Gastroesophageal sphincter (tissue), 4 donors: ENCODE measurements around the gene SSH2. TPM values are rescaled to one million over a fixed set of nuclear protein-coding genes. Genes with fewer than 3 reads are reported as not detected.

ENCODE experiments used
- ATAC-seq: fragments of 150-250 bp; one replicate; pipeline ENCODE4 v1.9.1; 2016; ENCODE audit warnings: mild to moderate bottlenecking, moderate library complexity
- H3K27ac ChIP-seq, 4 donors: fragments of 200-600 bp; sonication (generic) in 3 of 4; 1 replicate in 3 of 4; 2 replicates in 1 of 4; pipeline ENCODE4 v1.5.1; 2016 to 2019
- H3K27me3 ChIP-seq: fragments of 200-600 bp; sonication (generic); one replicate; pipeline ENCODE4 v1.5.1; 2019
- H3K36me3 ChIP-seq, 2 donors: fragments of 200-600 bp; sonication (generic); one replicate each; pipeline ENCODE4 v1.5.1; 2019; ENCODE audit warnings: control low read depth in 1 of 2
- H3K4me1 ChIP-seq, 3 donors: fragments of 200-600 bp; sonication (generic); 1 replicate in 2 of 3; 2 replicates in 1 of 3; pipeline ENCODE4 v1.5.1; 2016 to 2019; ENCODE audit warnings: control low read depth in 2 of 3
- H3K4me3 ChIP-seq, 2 donors: fragments of 200-600 bp; sonication (generic); one replicate each; pipeline ENCODE4 v1.5.1; 2019; ENCODE audit warnings: mild to moderate bottlenecking in 1 of 2, moderate library complexity in 1 of 2
- H3K9me3 ChIP-seq, 3 donors: fragments of 200-600 bp; sonication (generic); one replicate each; pipeline ENCODE4 v1.5.1; 2017 to 2019; ENCODE audit warnings: control low read depth in 2 of 3
- CTCF ChIP-seq, 4 experiments: fragments of 200-600 bp in 2 of 4; fragments of 450-650 bp in 2 of 4; sonication (generic) in 1 of 4; IDR thresholded peaks; one replicate each; pipeline ENCODE4 v1.5.1; 2017 to 2019; ENCODE audit warnings: antibody characterized with exemption in 4 of 4, mild to moderate bottlenecking in 2 of 4, moderate library complexity in 2 of 4
- EP300 ChIP-seq: sonication (generic); formaldehyde crosslinking; IDR thresholded peaks from one replicate; pipeline ENCODE4 v1.6.1; 2017; ENCODE audit warnings: antibody characterized with exemption, mild to moderate bottlenecking
- POLR2A ChIP-seq, 2 donors: fragments of 450-650 bp; IDR thresholded peaks; one replicate each; pipeline ENCODE4 v1.6.1; 2017; ENCODE audit warnings: antibody characterized with exemption in 2 of 2, mild to moderate bottlenecking in 2 of 2, moderate library complexity in 1 of 2
- POLR2AphosphoS5 ChIP-seq: sonication (generic); formaldehyde crosslinking; IDR thresholded peaks from one replicate; pipeline ENCODE4 v1.6.1; 2017; ENCODE audit warnings: antibody characterized with exemption
- WGBS, 2 donors: methylation state at CpG; one replicate each; pipeline ENCODE4 v1.1.5; 2018; ENCODE audit warnings: low coverage in 1 of 2; 5-methylcytosine and 5-hydroxymethylcytosine counted together
- total RNA-seq, 4 donors: library from RNA; depleted of rRNA; stranded (reverse); fragments of >200 nt; gene quantifications; one replicate each; pipeline ENCODE4 v1.1.0, GENCODE V29; 2016

SSH2 gene
- total RNA-seq, 4 donors from 2014 or later, result 16.0 to 39.7 (median 24.9) TPM

DNA sequence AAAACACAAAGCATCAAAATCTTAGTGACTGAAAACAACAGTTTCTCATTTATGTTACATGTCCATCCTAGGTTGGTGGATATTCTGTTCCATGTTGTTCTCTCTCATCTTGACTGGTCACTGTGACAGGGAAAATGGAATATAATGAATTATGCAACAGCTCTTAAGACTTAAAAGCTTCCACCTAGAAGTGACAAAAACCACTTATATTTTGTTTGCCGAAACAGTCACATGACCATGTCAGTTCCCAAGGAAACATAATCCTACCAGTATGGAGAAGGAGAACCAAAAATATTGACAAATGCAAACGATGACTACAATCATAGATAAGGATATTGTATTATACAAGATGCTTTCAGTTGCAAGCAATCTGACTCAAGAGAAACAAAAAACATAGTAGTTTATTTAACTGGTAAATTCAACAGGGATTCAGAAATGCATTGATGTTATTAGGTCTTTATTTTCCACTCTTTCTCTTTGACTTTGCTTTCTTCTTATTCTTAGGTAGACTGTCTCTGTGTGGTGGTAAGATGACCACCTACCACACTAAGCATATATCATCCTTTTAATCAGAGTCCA is 103.8 kb downstream of the SSH2 start:
- Histone ChIP-seq H3K4me1 (no peaks in the 10 kb centered on the region), H3K27me3 (no peaks in the 10 kb centered on the region), H3K9me3 (no peaks in the 10 kb centered on the region), H3K4me3 (no peak overlapping the region), H3K27ac (no peak overlapping the region), H3K36me3 (no peaks in the 10 kb centered on the region)
- TF ChIP-seq EP300 (no peak), POLR2AphosphoS5 (no peak), CTCF (IDR thresholded peaks at IDR 0.05) (no peak), POLR2A (IDR thresholded peaks at IDR 0.05) (no peak)
- 87% methylated on average over 2 of the region's 2 CpGs for WGBS, 2 donors
- no peak for ATAC-seq

GRCh38 chr17:29825604-29826003 is 104.4 kb downstream of the SSH2 start:
- H3K4me1 ChIP-seq, result no peaks in the 10 kb centered on the region
- H3K36me3 ChIP-seq, result no peaks in the 10 kb centered on the region
- H3K27ac ChIP-seq, result no peak overlapping the region
- ATAC-seq, result no peak
- H3K9me3 ChIP-seq, result no peaks in the 10 kb centered on the region
- 84 to 87% methylated on average over 3 of the region's 3 CpGs for WGBS, 2 donors
- no peak overlapping the region for H3K4me3 ChIP-seq
- no peaks in the 10 kb centered on the region for H3K27me3 ChIP-seq
- TF ChIP-seq CTCF (IDR thresholded peaks at IDR 0.05) (no peak), EP300 (no peak), POLR2A (IDR thresholded peaks at IDR 0.05) (no peak), POLR2AphosphoS5 (no peak)

- no peak for ATAC-seq
Observed at GRCh38 chr17:29821897-29822296, 108.1 kb downstream of the SSH2 start.

GRCh38 chr17:29820425-29820824 is 109.6 kb downstream of the SSH2 start:
- ATAC-seq, result no peak
- Histone ChIP-seq H3K36me3 (no peaks in the 10 kb centered on the region), H3K27me3 (no peaks in the 10 kb centered on the region), H3K4me1 (no peaks in the 10 kb centered on the region), H3K4me3 (no peak overlapping the region), H3K9me3 (no peaks in the 10 kb centered on the region), H3K27ac (no peak overlapping the region)
- WGBS, 2 donors, result 43 to 67% methylated on average over 1 of the region's 1 CpG
- no peak for TF ChIP-seq POLR2A (IDR thresholded peaks at IDR 0.05)
- no peak for TF ChIP-seq EP300
- no peak for TF ChIP-seq POLR2AphosphoS5
- TF ChIP-seq CTCF (IDR thresholded peaks at IDR 0.05), result no peak

More at GRCh38 chr17:29821897-29822296, 108.1 kb downstream of the SSH2 start:
- WGBS, 2 donors, result 67 to 100% methylated on average over 1 of the region's 1 CpG
- H3K27ac ChIP-seq, result no peak overlapping the region
- H3K36me3 ChIP-seq, result no peaks in the 10 kb centered on the region
- TF ChIP-seq POLR2AphosphoS5 (no peak), EP300 (no peak), CTCF (IDR thresholded peaks at IDR 0.05) (no peak), POLR2A (IDR thresholded peaks at IDR 0.05) (no peak)
- no peaks in the 10 kb centered on the region for H3K4me1 ChIP-seq
- H3K4me3 ChIP-seq, result no peak overlapping the region
- no peaks in the 10 kb centered on the region for H3K27me3 ChIP-seq
- no peaks in the 10 kb centered on the region for H3K9me3 ChIP-seq

DNA sequence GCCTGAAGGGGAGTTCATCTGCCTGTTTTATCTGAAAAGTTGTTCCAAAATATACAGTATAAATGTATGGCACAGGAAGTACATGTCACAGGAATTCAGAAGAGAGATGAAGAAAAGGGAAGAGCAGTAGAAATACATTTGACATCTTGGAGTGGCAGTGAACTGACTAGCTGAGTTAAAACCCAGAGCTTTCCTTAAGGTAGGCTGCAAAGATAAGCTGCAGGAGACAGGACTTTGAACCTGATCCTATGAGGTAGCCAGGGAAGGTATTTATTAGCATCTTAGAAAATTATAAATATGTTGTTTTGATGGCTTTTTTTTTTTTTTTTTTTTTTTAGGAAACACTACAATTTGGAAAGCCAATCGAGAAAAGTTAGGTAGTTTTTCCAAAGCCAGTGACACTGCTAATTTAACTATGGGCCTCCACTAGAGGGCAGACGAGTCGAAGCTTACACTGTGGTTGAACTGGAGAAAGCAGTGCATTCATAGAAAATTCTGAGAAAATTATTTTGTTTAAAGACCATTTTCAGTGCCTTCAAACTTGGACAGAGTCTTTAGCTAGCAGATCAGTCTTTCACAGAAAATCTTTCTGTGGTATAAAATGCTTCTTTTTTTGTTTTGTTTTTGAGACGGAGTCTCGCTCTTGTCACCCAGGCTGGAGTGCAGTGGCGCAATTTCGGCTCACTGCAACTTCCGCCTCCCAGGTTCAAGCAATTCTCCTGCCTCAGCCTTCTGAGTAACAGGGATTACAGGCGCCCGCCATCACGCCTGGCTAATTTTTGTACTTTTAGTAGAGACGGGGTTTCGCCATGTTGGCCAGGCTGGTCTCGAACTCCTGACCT is 122.3 kb downstream of the SSH2 start:
- no peaks in the 10 kb centered on the region for H3K27me3 ChIP-seq
- H3K4me1 ChIP-seq, result no peaks in the 10 kb centered on the region
- H3K9me3 ChIP-seq, result no peaks in the 10 kb centered on the region
- H3K4me3 ChIP-seq, result no peak overlapping the region
- ATAC-seq, result peak; percentile 67
- H3K36me3 ChIP-seq, result no peaks in the 10 kb centered on the region
- H3K27ac ChIP-seq, result no peak overlapping the region
- TF ChIP-seq EP300 (no peak), POLR2AphosphoS5 (no peak), CTCF (IDR thresholded peaks at IDR 0.05) (peak; percentile 54 to 87 (median 76)), POLR2A (IDR thresholded peaks at IDR 0.05) (no peak)
- WGBS, 2 donors, result 42 to 61% methylated on average over 6 to 13 of the region's 14 CpGs
